Measurements from ENCODE around the gene EHHADH. TPM values are rescaled to one million over a fixed set of nuclear protein-coding genes. Genes with fewer than 3 reads are reported as not detected.
A peak's percentile ranks its signal among the peaks of the same experiment; 100 is the strongest.

The EHHADH gene
- total RNA-seq, 4 donors from 2014 or later, result 7.4 to 23.7 (median 15.6) TPM

GRCh38 chr3:185283374-185283935 lies 29.6 kb upstream of the EHHADH start:
- WGBS, 2 donors, result 58 to 64% methylated on average over 9 of the region's 9 CpGs
- TF ChIP-seq POLR2A (IDR thresholded peaks at IDR 0.05), result no peak
- TF ChIP-seq CTCF (IDR thresholded peaks at IDR 0.05), result no peak
- intact Hi-C loops (cut with DNase I), result no loop called here

GRCh38 chr3:185282696-185283373 lies 29.0 kb upstream of the EHHADH start:
- Histone ChIP-seq H3K4me1 (peaks cover 5 to 9% of the 10 kb centered on the region in 2 donors), H3K36me3 (no peaks in the 10 kb centered on the region), H3K9me3 (no peaks in the 10 kb centered on the region), H3K27me3 (no peaks in the 10 kb centered on the region), H3K4me3 (replicated peaks in 1 of 3) (peak overlapping the region; percentile 21 to 67 (median 61)), H3K27ac (peak overlapping the region; percentile 35 to 55 (median 47))
- 2 to 3% methylated on average over 37 of the region's 41 CpGs for WGBS, 2 donors
- DNase-seq, result peak; percentile 98
- peak in 1 of 6 experiments; percentile 33 for TF ChIP-seq CTCF (IDR thresholded peaks at IDR 0.05)
- peak; percentile 65 to 80 for TF ChIP-seq POLR2A (IDR thresholded peaks at IDR 0.05)
- intact Hi-C loops (cut with DNase I), result no loop called here

More at GRCh38 chr3:185283374-185283935, 29.6 kb upstream of the EHHADH start:
- Histone ChIP-seq H3K4me3 (replicated peaks in 1 of 3) (peak overlapping the region; percentile 21 to 67 (median 61)), H3K36me3 (no peaks in the 10 kb centered on the region), H3K9me3 (no peaks in the 10 kb centered on the region), H3K4me1 (peaks cover 5 to 9% of the 10 kb centered on the region in 2 donors), H3K27me3 (no peaks in the 10 kb centered on the region), H3K27ac (no peak overlapping the region)
- DNase-seq, result no peak

- Histone ChIP-seq H3K9me3 (no peaks in the 10 kb centered on the region), H3K4me3 (replicated peaks in 1 of 3) (no peak overlapping the region), H3K27ac (no peak overlapping the region), H3K27me3 (no peaks in the 10 kb centered on the region), H3K4me1 (peaks cover 5 to 9% of the 10 kb centered on the region in 2 donors), H3K36me3 (no peaks in the 10 kb centered on the region)
- 45 to 48% methylated on average over 4 of the region's 4 CpGs for WGBS, 2 donors
- intact Hi-C loops (cut with DNase I), result no loop called here
- no peak for DNase-seq
- TF ChIP-seq POLR2A (IDR thresholded peaks at IDR 0.05), result no peak
- peak in 5 of 6 experiments; percentile 37 to 65 (median 61) for TF ChIP-seq CTCF (IDR thresholded peaks at IDR 0.05)
Measured at GRCh38 chr3:185280572-185281365, 26.9 kb upstream of the EHHADH start.

- no peaks in the 10 kb centered on the region for H3K36me3 ChIP-seq
- H3K27ac ChIP-seq, result no peak overlapping the region
- DNase-seq, result no peak
- no peaks in the 10 kb centered on the region for H3K9me3 ChIP-seq
- intact Hi-C loops (cut with DNase I), result no loop called here
- WGBS, 2 donors, result 91 to 92% methylated on average over 7 of the region's 7 CpGs
- no peaks in the 10 kb centered on the region for H3K27me3 ChIP-seq
- no peak overlapping the region for H3K4me3 ChIP-seq (replicated peaks in 1 of 3)
- H3K4me1 ChIP-seq, result peaks cover 5 to 9% of the 10 kb centered on the region in 2 donors
- TF ChIP-seq POLR2A (IDR thresholded peaks at IDR 0.05), result no peak
- TF ChIP-seq CTCF (IDR thresholded peaks at IDR 0.05), result no peak
Measured at GRCh38 chr3:185279587-185280138, 25.8 kb upstream of the EHHADH start.

Measured in thyroid gland (tissue), 4 donors.